SK-N-SH (cell line): ENCODE data around the gene PCK1. TPM values are rescaled to one million over a fixed set of nuclear protein-coding genes. Genes with fewer than 3 reads are reported as not detected.

Source experiments
- CTCF ChIA-PET: fragments of 300-600, 350-600 bp; formaldehyde crosslinking; extraction: SDS; loops from one replicate; lab custom pipeline; 2021; lab: Yijun Ruan, JAX
- POLR2A ChIA-PET: fragments of 350-600 bp; sonication (Branson Sonifier 250); formaldehyde crosslinking; extraction: SDS; loops from one replicate; lab custom pipeline; 2020; ENCODE audit warnings: antibody characterized with exemption, inconsistent platforms; lab: Yijun Ruan, JAX
- DNase-seq: peaks from one replicate; pipeline ENCODE4 v3.0.0; 2012
- H2AFZ ChIP-seq: fragments of 200-600 bp; sonication (generic); 2 replicates; pipeline ENCODE4 v1.8.1; 2016; ENCODE audit warnings: antibody characterized with exemption, mild to moderate bottlenecking, low read depth
- H3F3A ChIP-seq: fragments of 200-600 bp; sonication (generic); replicated peaks from 2 replicates; pipeline ENCODE3; 2016; ENCODE audit warnings: antibody characterized with exemption, mild to moderate bottlenecking; ENCODE audit not compliant: insufficient read depth
- H3K27ac ChIP-seq, 2 experiments: fragments of 200-500 bp in 1 of 2; fragments of 200-600 bp in 1 of 2; sonication (Bioruptor generic) in 1 of 2; sonication (generic), shearing (Covaris generic) in 1 of 2; 2 replicates each; pipeline versions ENCODE4 v1.5.1 to v1.6.1; 2014 to 2016; ENCODE audit warnings: low read depth in 2 of 2, inconsistent platforms in 1 of 2, low read length in 1 of 2, mild to moderate bottlenecking in 1 of 2, mixed read lengths in 1 of 2
- H3K27me3 ChIP-seq: fragments of 200-600 bp; sonication (generic), shearing (Covaris generic); 2 replicates; pipeline ENCODE4 v1.6.1; 2016; ENCODE audit warnings: mixed run types; ENCODE audit not compliant: insufficient read depth
- H3K36me3 ChIP-seq, 2 experiments: fragments of 200-500 bp in 1 of 2; fragments of 200-600 bp in 1 of 2; sonication (Bioruptor generic) in 1 of 2; sonication (generic) in 1 of 2; replicated peaks in 1 of 2; 2 replicates each; pipeline versions ENCODE3 to v1.5.1; 2014 to 2016; ENCODE audit warnings: low read length in 1 of 2, mild to moderate bottlenecking in 1 of 2; ENCODE audit not compliant: insufficient read depth in 2 of 2, control insufficient read depth in 1 of 2
- H3K4me1 ChIP-seq, 2 experiments: fragments of 200-500 bp in 1 of 2; fragments of 200-600 bp in 1 of 2; sonication (Bioruptor generic) in 1 of 2; sonication (generic), shearing (Covaris generic) in 1 of 2; 2 replicates each; pipeline versions ENCODE4 v1.5.1 to v1.6.1; 2014 to 2016; ENCODE audit warnings: low read depth in 1 of 2, low read length in 1 of 2, mixed run types in 1 of 2; ENCODE audit not compliant: insufficient read depth in 2 of 2, control insufficient read depth in 1 of 2
- H3K4me2 ChIP-seq: fragments of 200-600 bp; sonication (generic), shearing (Covaris generic); 2 replicates; pipeline ENCODE4 v1.6.1; 2017; ENCODE audit warnings: mixed run types
- H3K4me3 ChIP-seq, 2 experiments: fragments of 200-500 bp in 1 of 2; fragments of 200-600 bp in 1 of 2; sonication (Bioruptor generic) in 1 of 2; sonication (generic), shearing (Covaris generic) in 1 of 2; 2 replicates each; pipeline versions ENCODE4 v1.5.1 to v1.8.1; 2014 to 2016; ENCODE audit warnings: low read depth in 2 of 2, inconsistent platforms in 1 of 2, low read length in 1 of 2, mild to moderate bottlenecking in 1 of 2, mixed read lengths in 1 of 2, moderate library complexity in 1 of 2
- H3K79me2 ChIP-seq: fragments of 200-600 bp; sonication (generic); 2 replicates; pipeline ENCODE4 v1.8.1; 2017; ENCODE audit warnings: mild to moderate bottlenecking; ENCODE audit not compliant: insufficient read depth
- H3K9ac ChIP-seq: fragments of 200-600 bp; sonication (generic); 2 replicates; pipeline ENCODE4 v1.6.1; 2017; ENCODE audit warnings: mixed run types
- H3K9me2 ChIP-seq: fragments of 200-600 bp; sonication (generic); 2 replicates; pipeline ENCODE4 v1.6.1; 2017; ENCODE audit warnings: mixed run types
- H3K9me3 ChIP-seq: fragments of 200-600 bp; sonication (generic); 2 replicates; pipeline ENCODE4 v1.6.1; 2017; ENCODE audit warnings: mixed run types, mild to moderate bottlenecking, moderate library complexity
- H4K20me1 ChIP-seq: fragments of 200-600 bp; sonication (generic); 2 replicates; pipeline ENCODE4 v1.6.1; 2017; ENCODE audit warnings: mild to moderate bottlenecking, mixed run types; ENCODE audit not compliant: insufficient read depth
- FOXJ3 ChIP-seq: sonication (generic); formaldehyde crosslinking; IDR thresholded peaks from 2 replicates; pipeline ENCODE4 v1.5.1; 2020; ENCODE audit warnings: mild to moderate bottlenecking, missing genetic modification reagents
- IRF3 ChIP-seq: fragments of 150-350 bp; IDR thresholded peaks from 2 replicates; pipeline ENCODE4 v1.6.1; 2016; ENCODE audit warnings: mild to moderate bottlenecking, low read depth, low read length
- MEF2A ChIP-seq: IDR thresholded peaks from 2 replicates; pipeline ENCODE4 v1.4.0; 2012; ENCODE audit warnings: low read depth, borderline replicate concordance
- NFIC ChIP-seq: IDR thresholded peaks from 2 replicates; pipeline ENCODE4 v1.4.0; 2012; ENCODE audit warnings: borderline replicate concordance
- RCOR1 ChIP-seq: fragments of 150-350 bp; IDR thresholded peaks from 2 replicates; pipeline ENCODE4 v1.6.1; 2017; ENCODE audit warnings: antibody characterized with exemption, low read length
- RXRA ChIP-seq: IDR thresholded peaks from 2 replicates; pipeline ENCODE4 v1.4.0; 2012; ENCODE audit warnings: low read depth, mild to moderate bottlenecking, borderline replicate concordance
- SIN3A ChIP-seq: IDR thresholded peaks from 2 replicates; pipeline ENCODE4 v1.6.1; 2012; ENCODE audit warnings: low read depth, mild to moderate bottlenecking, low read length, moderate library complexity, borderline replicate concordance
- TAF1 ChIP-seq: IDR thresholded peaks from 2 replicates; pipeline ENCODE4 v1.6.1; 2012; ENCODE audit warnings: low read depth, mild to moderate bottlenecking, low read length, moderate library complexity, borderline replicate concordance
- WGBS: methylation state at CpG from one replicate; pipeline ENCODE4 v1.1.6; 2017; ENCODE audit warnings: low lambda C conversion rate; 5-methylcytosine and 5-hydroxymethylcytosine counted together
- polyA plus RNA-seq, 3 experiments: library from polyadenylated mRNA; depleted of rRNA; stranded (reverse); fragments of >200 nt; gene quantifications; 2 replicates each; pipeline ENCODE4 v1.2.3, GENCODE V29; 2012
- TF ChIP-seq, protein P1 (sequence below): fragments of 200-600 bp; sonication (generic); IDR thresholded peaks from 2 replicates; pipeline ENCODE4 v1.6.1; 2017; ENCODE audit warnings: antibody characterized with exemption, mild to moderate bottlenecking, moderate library complexity
- TF ChIP-seq, protein P2 (sequence below): IDR thresholded peaks from 2 replicates; pipeline ENCODE4 v1.4.0; 2012; ENCODE audit warnings: low read depth
- TF ChIP-seq, protein P3 (sequence below): IDR thresholded peaks from 2 replicates; pipeline ENCODE4 v1.4.0; 2012; ENCODE audit warnings: low read depth, borderline replicate concordance
- TF ChIP-seq, protein P4 (sequence below): IDR thresholded peaks from 2 replicates; pipeline ENCODE4 v1.6.1; 2012; ENCODE audit warnings: mild to moderate bottlenecking, low read depth, low read length, moderate library complexity

PCK1 gene
- polyA plus RNA-seq, 1 of the 3 experiments (the other 2 are of a cell fraction) = not detected

DNA sequence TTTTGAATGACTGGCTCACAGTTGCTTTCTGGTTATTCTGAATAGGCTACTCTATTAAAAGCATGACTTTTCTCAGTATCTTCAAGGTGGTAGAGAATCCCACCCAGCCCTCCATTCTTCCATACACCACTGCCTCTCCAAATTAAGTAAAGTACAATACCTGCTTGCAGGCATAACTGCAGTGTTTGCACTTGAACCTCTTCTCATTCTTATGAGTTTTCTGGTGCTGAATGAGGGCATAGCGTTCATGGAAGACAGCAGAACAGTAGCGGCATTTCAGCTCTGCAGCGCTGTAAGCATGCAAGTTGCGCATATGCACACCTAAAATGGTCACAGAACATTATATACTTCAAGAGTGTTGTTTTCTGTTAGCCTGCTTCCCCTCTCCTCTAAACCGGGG is 48.5 kb upstream of the PCK1 start:
- H3K4me3 ChIP-seq = no peak overlapping the region
- no peaks in the 10 kb centered on the region for H3K36me3 ChIP-seq
- H3K9ac ChIP-seq = no peak overlapping the region
- ChIA-PET POLR2A (no interaction called here), CTCF (interaction anchor here (0.7 to 20.9 kb wide), 4 partner anchors 14 to 698 kb away, joined by 4 to 403 read pairs (median 18); no protein-coding TSS in a partner anchor)
- 82% methylated on average over 5 of the region's 5 CpGs for WGBS
- H3K4me2 ChIP-seq = no peak overlapping the region
- peaks cover 0 to 2% of the 10 kb centered on the region in 2 experiments; a peak in 1 of 4 replicates for H3K4me1 ChIP-seq
- DNase-seq = no peak
- H4K20me1 ChIP-seq = no peaks in the 10 kb centered on the region
- H3K79me2 ChIP-seq = no peaks in the 10 kb centered on the region
- H2AFZ ChIP-seq = no peak overlapping the region
- TF ChIP-seq TAF1 (no peak), NFIC (no peak), RXRA (no peak), RCOR1 (no peak), FOXJ3 (CRISPR knock-in tag) (no peak), MEF2A (no peak), SIN3A (no peak), IRF3 (no peak)
- TF ChIP-seq, protein P1, sequence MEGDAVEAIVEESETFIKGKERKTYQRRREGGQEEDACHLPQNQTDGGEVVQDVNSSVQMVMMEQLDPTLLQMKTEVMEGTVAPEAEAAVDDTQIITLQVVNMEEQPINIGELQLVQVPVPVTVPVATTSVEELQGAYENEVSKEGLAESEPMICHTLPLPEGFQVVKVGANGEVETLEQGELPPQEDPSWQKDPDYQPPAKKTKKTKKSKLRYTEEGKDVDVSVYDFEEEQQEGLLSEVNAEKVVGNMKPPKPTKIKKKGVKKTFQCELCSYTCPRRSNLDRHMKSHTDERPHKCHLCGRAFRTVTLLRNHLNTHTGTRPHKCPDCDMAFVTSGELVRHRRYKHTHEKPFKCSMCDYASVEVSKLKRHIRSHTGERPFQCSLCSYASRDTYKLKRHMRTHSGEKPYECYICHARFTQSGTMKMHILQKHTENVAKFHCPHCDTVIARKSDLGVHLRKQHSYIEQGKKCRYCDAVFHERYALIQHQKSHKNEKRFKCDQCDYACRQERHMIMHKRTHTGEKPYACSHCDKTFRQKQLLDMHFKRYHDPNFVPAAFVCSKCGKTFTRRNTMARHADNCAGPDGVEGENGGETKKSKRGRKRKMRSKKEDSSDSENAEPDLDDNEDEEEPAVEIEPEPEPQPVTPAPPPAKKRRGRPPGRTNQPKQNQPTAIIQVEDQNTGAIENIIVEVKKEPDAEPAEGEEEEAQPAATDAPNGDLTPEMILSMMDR = no peak
- TF ChIP-seq, protein P2, sequence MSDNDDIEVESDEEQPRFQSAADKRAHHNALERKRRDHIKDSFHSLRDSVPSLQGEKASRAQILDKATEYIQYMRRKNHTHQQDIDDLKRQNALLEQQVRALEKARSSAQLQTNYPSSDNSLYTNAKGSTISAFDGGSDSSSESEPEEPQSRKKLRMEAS = no peak
- TF ChIP-seq, protein P3, sequence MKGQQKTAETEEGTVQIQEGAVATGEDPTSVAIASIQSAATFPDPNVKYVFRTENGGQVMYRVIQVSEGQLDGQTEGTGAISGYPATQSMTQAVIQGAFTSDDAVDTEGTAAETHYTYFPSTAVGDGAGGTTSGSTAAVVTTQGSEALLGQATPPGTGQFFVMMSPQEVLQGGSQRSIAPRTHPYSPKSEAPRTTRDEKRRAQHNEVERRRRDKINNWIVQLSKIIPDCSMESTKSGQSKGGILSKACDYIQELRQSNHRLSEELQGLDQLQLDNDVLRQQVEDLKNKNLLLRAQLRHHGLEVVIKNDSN = no peak
- TF ChIP-seq, protein P4, sequence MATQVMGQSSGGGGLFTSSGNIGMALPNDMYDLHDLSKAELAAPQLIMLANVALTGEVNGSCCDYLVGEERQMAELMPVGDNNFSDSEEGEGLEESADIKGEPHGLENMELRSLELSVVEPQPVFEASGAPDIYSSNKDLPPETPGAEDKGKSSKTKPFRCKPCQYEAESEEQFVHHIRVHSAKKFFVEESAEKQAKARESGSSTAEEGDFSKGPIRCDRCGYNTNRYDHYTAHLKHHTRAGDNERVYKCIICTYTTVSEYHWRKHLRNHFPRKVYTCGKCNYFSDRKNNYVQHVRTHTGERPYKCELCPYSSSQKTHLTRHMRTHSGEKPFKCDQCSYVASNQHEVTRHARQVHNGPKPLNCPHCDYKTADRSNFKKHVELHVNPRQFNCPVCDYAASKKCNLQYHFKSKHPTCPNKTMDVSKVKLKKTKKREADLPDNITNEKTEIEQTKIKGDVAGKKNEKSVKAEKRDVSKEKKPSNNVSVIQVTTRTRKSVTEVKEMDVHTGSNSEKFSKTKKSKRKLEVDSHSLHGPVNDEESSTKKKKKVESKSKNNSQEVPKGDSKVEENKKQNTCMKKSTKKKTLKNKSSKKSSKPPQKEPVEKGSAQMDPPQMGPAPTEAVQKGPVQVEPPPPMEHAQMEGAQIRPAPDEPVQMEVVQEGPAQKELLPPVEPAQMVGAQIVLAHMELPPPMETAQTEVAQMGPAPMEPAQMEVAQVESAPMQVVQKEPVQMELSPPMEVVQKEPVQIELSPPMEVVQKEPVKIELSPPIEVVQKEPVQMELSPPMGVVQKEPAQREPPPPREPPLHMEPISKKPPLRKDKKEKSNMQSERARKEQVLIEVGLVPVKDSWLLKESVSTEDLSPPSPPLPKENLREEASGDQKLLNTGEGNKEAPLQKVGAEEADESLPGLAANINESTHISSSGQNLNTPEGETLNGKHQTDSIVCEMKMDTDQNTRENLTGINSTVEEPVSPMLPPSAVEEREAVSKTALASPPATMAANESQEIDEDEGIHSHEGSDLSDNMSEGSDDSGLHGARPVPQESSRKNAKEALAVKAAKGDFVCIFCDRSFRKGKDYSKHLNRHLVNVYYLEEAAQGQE = no peak
- H3K9me3 ChIP-seq = no peaks in the 10 kb centered on the region
- no peaks in the 10 kb centered on the region for H3K9me2 ChIP-seq
- H3F3A ChIP-seq = no peaks in the 10 kb centered on the region
- H3K27me3 ChIP-seq = no peaks in the 10 kb centered on the region; the same call in 1 of the 2 replicates
- no peak overlapping the region for H3K27ac ChIP-seq
